Measurements from ENCODE around the gene SERPINB8. TPM values are rescaled to one million over a fixed set of nuclear protein-coding genes. Genes with fewer than 3 reads are reported as not detected.

The SERPINB8 gene
- total and polyA plus RNA-seq, 2 of the 13 experiments (the other 11 are each of a cell fraction or from before 2014, with no cell fraction given) = 0.95 to 2.2 TPM

DNA sequence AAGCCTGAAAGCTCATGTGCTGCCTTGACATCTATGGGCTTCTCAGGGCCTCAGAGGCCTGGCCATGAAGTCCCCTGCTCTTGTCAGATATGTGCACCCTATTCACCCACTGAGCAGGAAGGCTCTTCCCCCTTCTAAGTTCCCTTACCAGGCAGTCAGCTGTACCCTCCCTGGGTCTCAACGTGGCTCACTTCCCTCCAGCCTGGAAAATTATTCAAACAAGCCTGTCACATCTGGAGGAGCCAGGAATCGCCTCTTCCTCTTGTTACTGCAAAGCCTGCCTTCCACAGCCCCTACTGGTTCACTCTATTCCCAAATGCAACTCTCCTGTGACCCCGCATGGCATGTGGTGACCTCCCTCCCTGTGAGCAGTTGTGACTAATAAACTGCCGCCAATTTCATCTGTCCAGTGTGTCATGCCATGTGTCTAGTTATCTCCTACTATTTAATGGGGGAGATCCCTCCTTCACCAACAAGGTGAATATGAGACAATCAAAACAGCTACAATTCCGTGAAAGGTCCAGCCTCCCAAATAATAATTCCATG is 8.4 kb upstream of the SERPINB8 start:
- in situ Hi-C loops (cut with HindIII; ENCODE audit: extremely low pct_ligation_motif_present, low pct_unique_long_range_greater_than_20kb) = no loop called here
- ATAC-seq (no peak), FAIRE-seq (no peak), DNase-seq (ENCODE audit: low spot score) (no peak)
- CTCF ChIA-PET (ENCODE audit: low intra/inter-chr PET ratio, low total read pairs) = no interaction called here
- Histone ChIP-seq H3K9ac (ENCODE audit: insufficient read depth, low read depth, low read length) (no peak overlapping the region), H3K9me3 (ENCODE audit: low read length) (no peaks in the 10 kb centered on the region), H3K27me3 (ENCODE audit: control insufficient read depth in 1 of 2, insufficient read depth in 2 of 2, low read length in 2 of 2) (no peaks in the 10 kb centered on the region), H2AFZ (ENCODE audit: low read length) (no peak overlapping the region), H3K4me2 (ENCODE audit: low read depth, low read length) (no peak overlapping the region), H3K36me3 (replicated peaks in 1 of 2; ENCODE audit: control insufficient read depth in 1 of 2, insufficient read depth in 2 of 2, low read length in 2 of 2) (no peaks in the 10 kb centered on the region), H3K4me1 (ENCODE audit: insufficient read depth, low read length) (peaks cover 7% of the 10 kb centered on the region; the same call in 1 of the 2 replicates), H3K27ac (ENCODE audit: extremely low read length, insufficient read depth, low read length) (no peak overlapping the region), H3K4me3 (replicated peaks in 1 of 3; ENCODE audit: insufficient read depth in 1 of 3, low read depth in 2 of 3, low read length in 3 of 3) (no peak overlapping the region), H4K20me1 (ENCODE audit: insufficient read depth, low read length) (no peaks in the 10 kb centered on the region), H3K79me2 (ENCODE audit: insufficient read depth, low read length) (no peaks in the 10 kb centered on the region)
- BruUV-seq (replicated peaks) = no TSS peak
- intact Hi-C loops (cut with micrococcal nuclease; ENCODE audit: unreplicated experiment) = no loop called here
- 2% methylated on average over 5 of the region's 5 CpGs for WGBS (ENCODE audit: low lambda C conversion rate)
- POLR2A ChIA-PET = no interaction called here
- TF ChIP-seq ZFP37 (CRISPR knock-in tag; IDR thresholded peaks at IDR 0.05; ENCODE audit: borderline replicate concordance) = no peak
- no peak for TF ChIP-seq ATAD3A (CRISPR knock-in tag; IDR thresholded peaks at IDR 0.05)
- TF ChIP-seq ATF1 (CRISPR knock-in tag; IDR thresholded peaks at IDR 0.05) = no peak
- no peak for TF ChIP-seq ZNF629 (CRISPR knock-in tag; conservative IDR thresholded peaks at IDR 0.05)
- TF ChIP-seq ERF (CRISPR knock-in tag; IDR thresholded peaks at IDR 0.05) = no peak
- TF ChIP-seq, protein P1, sequence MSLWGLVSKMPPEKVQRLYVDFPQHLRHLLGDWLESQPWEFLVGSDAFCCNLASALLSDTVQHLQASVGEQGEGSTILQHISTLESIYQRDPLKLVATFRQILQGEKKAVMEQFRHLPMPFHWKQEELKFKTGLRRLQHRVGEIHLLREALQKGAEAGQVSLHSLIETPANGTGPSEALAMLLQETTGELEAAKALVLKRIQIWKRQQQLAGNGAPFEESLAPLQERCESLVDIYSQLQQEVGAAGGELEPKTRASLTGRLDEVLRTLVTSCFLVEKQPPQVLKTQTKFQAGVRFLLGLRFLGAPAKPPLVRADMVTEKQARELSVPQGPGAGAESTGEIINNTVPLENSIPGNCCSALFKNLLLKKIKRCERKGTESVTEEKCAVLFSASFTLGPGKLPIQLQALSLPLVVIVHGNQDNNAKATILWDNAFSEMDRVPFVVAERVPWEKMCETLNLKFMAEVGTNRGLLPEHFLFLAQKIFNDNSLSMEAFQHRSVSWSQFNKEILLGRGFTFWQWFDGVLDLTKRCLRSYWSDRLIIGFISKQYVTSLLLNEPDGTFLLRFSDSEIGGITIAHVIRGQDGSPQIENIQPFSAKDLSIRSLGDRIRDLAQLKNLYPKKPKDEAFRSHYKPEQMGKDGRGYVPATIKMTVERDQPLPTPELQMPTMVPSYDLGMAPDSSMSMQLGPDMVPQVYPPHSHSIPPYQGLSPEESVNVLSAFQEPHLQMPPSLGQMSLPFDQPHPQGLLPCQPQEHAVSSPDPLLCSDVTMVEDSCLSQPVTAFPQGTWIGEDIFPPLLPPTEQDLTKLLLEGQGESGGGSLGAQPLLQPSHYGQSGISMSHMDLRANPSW (CRISPR knock-in tag; IDR thresholded peaks at IDR 0.05; ENCODE audit: borderline replicate concordance) = no peak
- no peak for TF ChIP-seq HDAC6 (IDR thresholded peaks at IDR 0.05; ENCODE audit: low read depth, low read length)
- TF ChIP-seq ZNF775 (CRISPR knock-in tag; IDR thresholded peaks at IDR 0.05; ENCODE audit: borderline replicate concordance) = no peak
- TF ChIP-seq, protein P2, sequence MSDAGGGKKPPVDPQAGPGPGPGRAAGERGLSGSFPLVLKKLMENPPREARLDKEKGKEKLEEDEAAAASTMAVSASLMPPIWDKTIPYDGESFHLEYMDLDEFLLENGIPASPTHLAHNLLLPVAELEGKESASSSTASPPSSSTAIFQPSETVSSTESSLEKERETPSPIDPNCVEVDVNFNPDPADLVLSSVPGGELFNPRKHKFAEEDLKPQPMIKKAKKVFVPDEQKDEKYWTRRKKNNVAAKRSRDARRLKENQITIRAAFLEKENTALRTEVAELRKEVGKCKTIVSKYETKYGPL (CRISPR knock-in tag; IDR thresholded peaks at IDR 0.05) = no peak
- TF ChIP-seq, protein P3, sequence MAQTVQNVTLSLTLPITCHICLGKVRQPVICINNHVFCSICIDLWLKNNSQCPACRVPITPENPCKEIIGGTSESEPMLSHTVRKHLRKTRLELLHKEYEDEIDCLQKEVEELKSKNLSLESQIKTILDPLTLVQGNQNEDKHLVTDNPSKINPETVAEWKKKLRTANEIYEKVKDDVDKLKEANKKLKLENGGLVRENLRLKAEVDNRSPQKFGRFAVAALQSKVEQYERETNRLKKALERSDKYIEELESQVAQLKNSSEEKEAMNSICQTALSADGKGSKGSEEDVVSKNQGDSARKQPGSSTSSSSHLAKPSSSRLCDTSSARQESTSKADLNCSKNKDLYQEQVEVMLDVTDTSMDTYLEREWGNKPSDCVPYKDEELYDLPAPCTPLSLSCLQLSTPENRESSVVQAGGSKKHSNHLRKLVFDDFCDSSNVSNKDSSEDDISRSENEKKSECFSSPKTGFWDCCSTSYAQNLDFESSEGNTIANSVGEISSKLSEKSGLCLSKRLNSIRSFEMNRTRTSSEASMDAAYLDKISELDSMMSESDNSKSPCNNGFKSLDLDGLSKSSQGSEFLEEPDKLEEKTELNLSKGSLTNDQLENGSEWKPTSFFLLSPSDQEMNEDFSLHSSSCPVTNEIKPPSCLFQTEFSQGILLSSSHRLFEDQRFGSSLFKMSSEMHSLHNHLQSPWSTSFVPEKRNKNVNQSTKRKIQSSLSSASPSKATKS (CRISPR knock-in tag; IDR thresholded peaks at IDR 0.05) = no peak
- TF ChIP-seq ZNF660 (CRISPR knock-in tag; IDR thresholded peaks at IDR 0.05; ENCODE audit: borderline replicate concordance, low read depth) = no peak
- no peak for TF ChIP-seq SP4 (CRISPR knock-in tag; IDR thresholded peaks at IDR 0.05)
- TF ChIP-seq GLI4 (CRISPR knock-in tag; IDR thresholded peaks at IDR 0.05; ENCODE audit: borderline replicate concordance) = no peak
- TF ChIP-seq FOXC1 (CRISPR knock-in tag; IDR thresholded peaks at IDR 0.05; ENCODE audit: borderline replicate concordance) = no peak
